Stromal cell of bone marrow (primary cell): ENCODE data around the gene SUPT16H.
A peak's percentile ranks its signal among the peaks of the same experiment; 100 is the strongest.
"Not testable (repeated sequence)": the region's sequence is repeated elsewhere in the genome, so short reads cannot be mapped to it uniquely, and the experiment has no call there.

ENCODE experiments used
- DNase-seq: peaks from one replicate; pipeline ENCODE4 v3.0.0-alpha.2; 2012; ENCODE audit warnings: low read depth

SUPT16H gene

DNA sequence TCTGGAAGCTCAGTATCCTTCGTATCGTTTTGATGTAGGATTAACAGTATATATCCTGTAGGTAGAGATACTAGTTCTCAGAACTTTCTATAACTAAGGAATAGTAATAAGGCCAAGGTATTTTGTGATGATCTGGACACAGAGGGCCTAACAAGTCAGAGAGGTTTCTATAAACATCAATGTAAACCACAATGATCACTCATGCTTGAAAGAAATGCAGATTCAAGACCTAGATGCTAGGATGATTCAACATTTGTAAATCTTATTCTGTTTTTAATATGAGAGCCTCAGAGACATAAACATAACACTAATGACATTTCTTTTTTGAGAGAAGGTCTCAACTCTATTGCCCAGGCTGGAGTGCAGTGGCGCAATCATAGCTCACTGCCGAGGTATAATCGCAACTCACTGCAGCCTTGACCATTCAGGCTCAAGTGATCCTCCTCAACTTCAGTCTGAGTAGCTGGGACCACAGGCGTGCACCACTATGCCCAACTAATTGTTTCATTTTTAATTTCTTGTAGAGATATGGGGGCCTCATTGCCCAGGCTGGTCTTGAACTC lies 16.2 kb downstream of the SUPT16H start:
- no peak for DNase-seq

DNA sequence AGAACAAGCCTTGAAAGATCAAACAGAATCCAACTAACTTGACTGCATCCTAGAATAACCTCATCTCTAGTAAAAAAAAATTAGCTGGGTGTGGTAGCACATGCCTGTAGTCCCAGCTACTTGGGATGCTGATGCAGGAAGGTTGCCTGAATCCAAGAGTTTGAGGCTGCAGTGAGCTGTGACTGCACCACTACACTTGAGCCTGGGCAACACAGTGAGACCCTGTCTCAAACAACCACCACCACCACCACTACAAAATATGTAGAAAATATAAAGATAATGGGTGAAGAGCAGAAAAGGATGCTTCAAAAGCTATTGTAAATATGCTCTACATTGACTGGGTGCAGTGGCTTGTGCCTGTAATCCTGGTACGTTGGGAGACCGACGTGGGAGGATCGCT lies 27.3 kb downstream of the SUPT16H start:
- no peak for DNase-seq

DNA sequence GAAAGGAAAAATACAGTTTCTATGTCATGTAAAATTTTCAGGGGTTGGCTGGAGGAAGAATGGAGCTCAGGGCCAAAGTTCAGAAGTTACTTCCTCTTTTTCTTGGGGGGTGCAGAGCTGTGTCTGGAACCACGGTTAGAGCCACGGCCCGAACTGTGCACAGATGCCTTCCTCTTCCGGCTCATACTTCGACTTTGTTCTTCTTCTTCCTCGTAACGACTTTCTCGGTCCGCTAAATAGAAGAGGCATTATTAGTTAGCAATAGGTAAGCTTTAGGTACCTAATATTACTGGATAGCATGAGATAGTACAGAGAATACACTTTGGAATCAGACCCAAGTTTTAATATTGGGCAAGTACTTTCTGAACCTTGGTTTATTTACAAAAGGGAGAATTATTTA lies 31.2 kb downstream of the SUPT16H start:
- no peak for DNase-seq

DNA sequence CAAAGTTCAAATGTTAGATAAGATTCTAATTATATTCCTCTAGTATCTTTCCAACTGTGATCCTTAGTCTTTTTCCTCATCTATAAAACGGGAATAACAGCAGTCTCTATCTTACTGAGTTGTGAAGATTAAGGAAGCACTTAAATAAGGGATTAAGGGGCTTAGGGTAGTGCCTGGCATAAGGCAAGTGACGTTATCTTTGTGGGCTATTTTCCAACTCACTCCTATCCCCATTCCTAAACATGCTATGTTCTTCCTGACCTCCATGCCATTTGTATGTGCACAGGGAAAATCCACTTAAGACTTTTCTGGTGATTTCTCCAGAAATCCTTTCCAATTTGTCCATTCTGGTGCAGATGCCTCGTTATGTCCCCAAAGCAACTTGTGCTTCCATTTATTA lies 33.3 kb downstream of the SUPT16H start:
- no peak for DNase-seq

DNA sequence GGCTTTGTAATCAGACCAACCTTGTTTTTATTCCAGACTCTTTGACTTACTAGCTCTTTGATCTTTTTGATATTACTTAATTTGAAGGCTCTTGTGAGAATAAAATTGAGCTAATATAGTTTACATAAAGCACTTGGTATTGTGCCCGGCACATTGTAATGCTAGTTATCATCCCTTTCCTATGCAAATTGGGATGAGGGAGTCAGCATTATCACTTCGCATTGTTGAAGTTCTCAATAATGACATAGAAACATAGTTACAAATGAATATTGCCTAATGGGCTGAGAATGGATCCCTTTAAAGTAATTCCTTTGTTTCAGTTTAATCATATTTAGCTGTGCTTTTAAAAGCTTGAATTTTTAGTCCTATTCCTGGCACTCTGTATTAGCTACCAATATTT lies 36.6 kb downstream of the SUPT16H start:
- no peak for DNase-seq

DNA sequence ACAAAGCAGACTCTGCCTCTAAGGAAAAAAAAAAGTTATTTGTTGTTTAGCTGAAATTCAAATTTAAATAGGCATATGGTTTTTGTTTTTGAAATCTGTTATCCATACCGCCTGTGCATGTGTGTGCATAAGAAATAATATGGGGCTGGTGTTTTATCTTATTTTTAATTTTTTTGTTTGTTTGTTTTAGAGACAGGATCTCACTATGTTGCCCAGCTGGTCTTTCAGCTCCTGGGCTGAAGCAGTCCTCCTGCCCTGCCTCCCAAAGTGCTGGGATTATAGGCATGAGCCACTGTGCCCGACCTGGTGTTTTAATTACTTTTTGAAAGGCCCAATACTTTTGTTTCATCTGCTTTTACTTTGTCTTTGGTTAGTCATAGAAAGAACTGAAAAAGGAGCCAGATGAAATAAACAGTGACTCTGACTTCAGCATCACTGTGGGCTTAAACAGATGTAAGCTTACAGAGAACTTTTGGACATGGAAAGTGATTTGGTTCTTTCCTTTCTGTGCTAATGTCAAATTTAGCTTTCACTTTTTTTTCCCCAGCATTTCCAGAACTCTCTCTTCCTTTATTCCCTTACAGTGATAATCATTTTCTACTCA lies 37.2 kb downstream of the SUPT16H start:
- DNase-seq, result peak; percentile 21

DNA sequence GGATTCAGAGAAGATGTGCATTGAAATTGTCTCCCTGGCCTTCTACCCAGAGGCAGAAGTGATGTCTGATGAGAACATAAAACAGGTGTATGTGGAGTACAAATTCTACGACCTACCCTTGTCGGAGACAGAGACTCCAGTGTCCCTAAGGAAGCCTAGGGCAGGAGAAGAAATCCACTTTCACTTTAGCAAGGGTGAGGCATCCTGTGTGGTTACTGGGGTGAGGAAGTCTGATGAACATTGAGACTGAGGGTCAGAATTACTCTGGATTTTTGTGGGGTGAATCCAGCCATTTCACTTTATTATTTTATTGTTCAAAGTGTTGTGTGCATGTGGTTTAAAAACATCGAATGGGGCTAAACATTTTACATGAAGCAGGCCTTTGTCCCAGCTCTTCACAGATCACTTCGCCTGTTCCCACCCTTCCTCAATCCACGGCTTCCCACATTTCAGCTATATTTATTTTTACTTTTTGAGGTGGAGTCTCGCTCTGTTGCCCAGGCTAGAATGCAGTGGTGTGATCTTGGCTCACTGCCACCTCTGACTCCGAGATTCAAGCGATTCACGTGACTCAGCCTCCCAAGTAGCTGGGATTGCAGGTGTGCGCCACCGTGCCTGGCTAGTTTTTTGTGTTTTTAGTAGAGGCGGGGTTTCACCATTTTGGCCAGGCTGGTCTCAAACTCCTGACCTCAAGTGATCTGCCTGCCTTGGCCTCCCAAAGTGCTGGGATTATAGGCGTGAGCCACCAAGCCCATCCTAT lies 40.6 kb downstream of the SUPT16H start:
- DNase-seq, result no peak

DNA sequence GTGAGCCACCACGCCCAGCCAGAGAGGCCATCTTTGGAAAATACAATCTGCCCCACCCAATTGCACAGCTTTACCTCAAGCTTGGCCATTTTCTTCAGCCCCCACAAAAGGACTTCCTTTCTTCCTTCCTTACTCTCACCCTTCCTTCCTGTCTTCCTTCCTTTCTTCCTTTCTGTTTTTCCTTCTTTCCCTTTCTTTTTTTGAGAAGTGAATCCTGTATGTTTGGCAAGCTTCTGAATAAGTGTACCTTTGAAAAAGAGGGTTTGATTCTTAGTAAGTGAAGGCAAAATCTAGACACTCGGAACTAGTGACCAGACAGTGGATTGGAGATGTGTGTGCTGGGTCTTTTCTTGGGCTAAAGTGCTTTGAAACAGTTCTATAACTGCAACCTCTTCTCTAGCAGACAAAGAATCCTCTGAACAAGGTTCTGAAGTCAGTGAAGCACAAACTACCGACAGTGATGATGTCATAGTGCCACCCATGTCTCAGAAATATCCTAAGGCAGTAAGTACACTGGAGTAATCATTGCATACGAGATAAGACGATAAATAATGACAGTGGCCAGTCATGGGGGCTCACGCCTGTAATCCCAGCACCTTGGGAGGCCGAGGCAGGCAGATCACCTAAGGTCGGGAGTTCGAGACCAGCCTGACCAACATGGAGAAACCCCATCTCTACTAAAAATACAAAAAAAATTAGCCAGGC lies 49.5 kb downstream of the SUPT16H start:
- DNase-seq, result no peak

DNA sequence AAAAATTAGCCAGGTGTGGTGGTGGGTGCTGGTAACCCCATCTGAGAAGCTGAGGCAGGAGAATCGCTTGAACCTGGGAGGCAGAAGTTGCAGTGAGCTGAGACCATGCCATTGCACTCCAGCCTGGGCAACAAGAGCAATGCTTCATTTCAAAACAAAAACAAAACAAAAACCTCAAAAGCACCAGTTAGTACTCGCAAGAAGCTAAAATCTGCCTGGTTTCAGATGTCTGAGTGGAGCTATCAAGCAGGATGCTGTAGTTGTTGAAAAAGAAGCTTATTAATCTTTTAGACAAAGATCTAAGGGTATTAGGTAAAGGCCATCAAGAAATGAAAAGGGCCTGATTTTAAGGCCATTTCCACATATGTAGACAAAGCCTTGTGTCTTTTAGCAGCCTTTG lies 50.9 kb downstream of the SUPT16H start:
- no peak for DNase-seq

DNA sequence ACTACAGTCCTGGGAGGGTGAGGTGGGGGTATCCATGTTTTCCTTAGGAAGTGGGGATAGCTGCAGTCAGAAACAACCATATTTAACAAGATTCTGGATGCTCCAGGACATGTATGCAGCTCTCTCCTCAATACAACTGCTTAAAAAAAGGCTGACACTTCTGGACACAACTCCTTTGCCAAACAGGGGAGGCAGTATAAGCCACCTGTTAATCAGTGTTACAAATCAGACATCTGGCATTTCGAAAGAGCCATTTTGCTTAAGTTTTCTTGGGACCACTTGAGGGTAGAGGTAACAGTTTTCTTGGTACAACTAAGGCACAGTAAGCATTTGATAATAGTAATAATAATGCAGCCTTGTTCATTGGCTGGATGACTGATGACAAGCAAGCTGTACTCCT lies 56.8 kb downstream of the SUPT16H start:
- DNase-seq, result no peak

DNA sequence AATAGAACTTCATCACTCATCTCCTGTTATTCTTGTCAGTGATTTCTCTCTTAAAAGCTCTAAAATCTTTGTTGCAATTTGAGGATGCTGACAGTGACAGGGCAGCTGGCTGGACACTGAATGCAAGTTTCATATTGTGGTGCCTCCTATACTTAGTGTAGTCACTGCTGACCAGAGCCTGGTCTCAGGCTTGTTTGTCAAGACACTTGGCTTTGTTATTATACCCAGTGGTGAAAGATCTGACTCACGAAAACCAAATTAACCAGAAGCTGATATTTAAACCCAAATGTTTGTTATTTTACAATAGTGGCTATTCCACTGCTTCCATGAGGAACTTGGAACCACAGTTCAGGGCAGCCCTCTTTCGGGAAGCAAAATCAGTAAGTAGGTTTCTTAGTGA lies 61.1 kb downstream of the SUPT16H start:
- DNase-seq, result peak; percentile 13

DNA sequence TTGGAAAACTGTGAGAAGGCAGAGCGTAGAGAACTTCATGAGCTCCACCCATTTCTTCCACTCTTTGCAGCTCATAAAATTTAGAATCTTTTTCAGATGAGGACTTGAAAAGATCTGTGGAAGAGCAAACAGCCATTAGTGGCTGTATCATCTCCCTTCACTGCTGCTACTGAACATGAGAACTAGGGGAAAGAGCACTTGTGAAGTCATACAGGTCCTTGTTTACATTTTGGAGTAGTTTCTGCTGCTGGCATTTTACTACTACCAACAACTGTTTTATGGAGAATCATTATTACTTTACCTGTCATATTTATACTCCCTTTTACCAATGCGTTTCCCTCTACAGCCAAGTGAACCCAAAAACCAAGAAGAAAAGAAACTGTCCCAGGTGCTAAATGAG lies 62.9 kb downstream of the SUPT16H start:
- no peak for DNase-seq

DNA sequence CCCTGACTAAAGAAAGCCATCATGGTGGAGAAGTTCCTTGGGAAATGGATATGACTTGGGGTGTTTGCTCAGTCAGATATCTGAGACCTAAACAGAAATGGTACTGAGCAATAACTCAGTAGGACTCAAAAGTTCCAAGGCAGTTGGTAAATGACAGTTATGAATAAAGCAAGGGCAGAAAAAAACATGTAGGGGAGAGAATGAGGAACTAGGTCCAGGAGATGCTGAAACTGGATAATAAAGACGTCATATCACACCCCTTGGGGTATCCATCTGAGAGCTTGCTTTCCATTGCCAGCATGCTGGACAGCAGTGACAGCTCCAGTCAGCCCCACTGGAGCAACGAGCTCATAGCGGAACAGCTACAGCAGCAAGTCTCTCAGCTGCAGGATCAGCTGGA lies 66.4 kb downstream of the SUPT16H start:
- DNase-seq, result no peak

DNA sequence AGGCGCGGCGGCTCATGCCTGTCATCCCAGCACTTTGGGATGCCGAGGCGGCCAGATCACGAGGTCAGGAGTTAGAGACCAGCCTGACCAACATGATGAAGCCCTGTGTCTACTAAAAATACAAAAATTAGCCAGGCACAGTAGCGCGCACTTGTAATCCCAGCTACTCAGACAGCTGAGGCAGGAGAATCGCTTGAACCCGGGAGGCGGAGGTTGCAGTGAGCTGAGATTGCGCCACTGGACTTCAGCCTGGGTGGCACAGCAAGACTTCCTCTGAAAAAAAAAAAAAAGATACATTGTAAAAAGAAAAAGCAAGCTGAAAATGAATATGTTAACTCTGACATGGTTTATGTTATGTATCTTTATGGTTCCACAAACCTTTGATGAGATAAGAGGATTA lies 70.3 kb downstream of the SUPT16H start:
- no peak for DNase-seq

DNA sequence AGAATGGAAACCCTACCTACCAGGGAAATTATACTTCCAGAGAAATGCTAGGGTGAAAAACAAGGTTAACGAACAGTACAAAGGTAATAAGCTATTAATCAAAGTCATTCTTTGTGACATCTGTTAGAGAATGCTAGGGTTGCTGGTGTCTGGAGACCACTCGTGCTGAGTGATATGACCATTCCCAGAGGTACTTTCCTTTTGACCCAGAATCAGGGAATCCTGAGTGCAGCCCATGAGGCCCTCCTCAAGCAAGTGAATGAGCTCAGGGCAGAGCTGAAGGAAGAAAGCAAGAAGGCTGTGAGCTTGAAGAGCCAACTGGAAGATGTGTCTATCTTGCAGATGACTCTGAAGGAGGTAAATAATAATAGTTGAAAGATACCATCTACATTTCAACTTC lies 72.2 kb downstream of the SUPT16H start:
- DNase-seq, result no peak

DNA sequence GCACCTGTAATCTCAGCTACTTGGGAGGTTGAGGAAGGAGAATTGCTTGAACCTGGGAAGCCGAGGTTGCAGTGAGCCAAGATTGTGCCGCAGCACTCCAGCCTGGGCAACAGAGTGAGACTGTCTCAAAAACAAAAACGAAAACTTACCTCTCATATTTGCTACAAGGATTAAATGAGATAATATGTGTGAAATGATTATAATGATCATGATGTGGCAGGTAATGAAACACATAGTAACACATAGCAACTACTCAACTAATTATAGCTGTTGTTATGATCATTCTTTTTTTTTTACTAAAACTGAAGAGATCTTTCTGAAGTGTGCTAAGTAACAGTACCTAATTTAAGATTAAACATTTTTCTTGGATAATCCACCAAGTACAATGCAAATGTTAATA lies 73.9 kb downstream of the SUPT16H start:
- DNase-seq, result no peak

DNA sequence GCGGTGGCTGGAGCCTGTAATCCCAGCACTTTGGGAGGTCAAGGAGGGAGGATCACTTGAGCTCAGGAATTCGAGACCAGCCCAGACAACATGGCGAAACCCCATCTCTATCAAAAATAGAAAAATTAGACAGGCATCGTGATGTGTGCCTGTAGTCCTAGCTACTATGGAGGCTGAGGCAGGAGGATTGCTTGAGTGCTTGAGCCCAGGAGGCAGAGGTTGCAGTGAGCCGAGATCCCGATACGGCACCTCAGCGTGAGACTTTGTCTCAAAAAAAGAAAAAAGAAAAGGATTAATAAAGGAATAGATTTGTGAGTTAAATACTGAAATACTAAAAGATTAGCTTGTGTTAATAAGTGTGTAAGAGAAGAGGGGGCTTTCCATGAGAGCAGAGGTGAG lies 74.6 kb downstream of the SUPT16H start:
- no peak for DNase-seq

DNA sequence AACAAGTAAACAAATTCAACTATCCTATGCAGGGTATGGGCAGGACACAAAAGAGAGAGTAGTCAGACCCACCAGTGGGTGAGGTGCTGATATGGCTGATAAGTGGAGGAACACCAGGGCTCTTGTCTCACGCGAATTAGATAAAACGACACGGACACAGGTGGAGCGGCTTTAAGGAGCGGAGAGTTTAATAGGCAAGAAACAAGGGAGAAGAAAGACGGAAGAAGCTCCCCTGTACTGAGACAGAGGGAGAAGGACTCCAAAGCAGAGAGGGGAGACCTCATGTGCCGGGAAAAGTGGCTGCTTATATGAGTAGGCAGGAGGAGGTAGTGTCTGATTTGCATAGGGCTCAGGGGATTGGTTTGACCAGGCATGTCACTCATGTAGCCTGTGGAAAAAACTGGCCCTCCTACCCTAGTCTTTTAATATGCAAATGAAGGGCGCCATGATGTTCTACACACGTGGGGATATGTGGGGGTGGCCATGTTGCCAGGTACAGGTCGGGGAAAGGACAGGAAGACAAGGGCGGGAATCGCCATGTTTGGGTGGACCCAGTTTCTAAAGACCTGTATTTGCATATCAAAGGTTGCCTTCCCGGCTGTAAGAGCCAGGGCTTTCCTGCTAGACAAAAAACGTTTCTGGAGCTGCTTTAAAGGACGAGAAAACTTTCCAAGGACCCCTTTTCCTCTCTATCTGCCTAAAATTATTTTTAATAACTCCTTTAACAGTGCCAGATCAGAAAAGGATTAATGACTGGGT lies 75.2 kb downstream of the SUPT16H start:
- DNase-seq, result peak; percentile 9

DNA sequence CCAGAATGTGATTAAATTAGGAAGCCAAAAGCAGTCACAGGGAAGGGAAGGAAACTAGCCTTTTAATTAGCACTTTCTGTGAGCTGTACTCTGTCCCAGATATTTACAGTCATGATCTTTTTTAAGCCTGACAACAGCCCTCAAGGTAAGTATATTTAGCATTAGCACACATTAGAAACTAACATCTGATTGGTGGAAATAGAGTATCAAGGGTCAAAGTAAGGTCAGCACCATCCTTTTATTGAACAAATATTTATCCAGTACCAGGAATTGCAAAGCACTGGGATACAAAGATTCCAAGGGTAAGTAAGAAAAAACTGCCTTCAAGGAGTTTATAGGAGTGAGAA lies 75.7 kb downstream of the SUPT16H start:
- DNase-seq, result no peak

DNA sequence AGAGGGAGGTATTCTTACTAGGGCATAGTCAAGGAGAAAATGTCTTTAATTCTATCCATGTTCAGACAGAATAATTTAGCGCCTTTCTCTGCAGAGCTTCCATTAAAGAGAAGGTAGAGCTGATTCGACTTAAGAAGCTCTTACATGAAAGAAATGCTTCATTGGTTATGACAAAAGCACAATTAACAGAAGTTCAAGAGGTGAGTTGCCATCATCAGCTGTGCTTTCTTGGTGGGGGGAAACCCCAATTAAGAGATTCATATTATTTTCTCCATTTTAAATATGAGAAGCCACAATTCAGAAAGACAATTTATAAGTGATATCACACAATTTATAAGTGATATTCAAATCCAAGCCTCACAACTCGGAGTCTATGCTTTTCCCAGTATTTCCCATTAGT lies 76.2 kb downstream of the SUPT16H start:
- DNase-seq, result no peak

DNA sequence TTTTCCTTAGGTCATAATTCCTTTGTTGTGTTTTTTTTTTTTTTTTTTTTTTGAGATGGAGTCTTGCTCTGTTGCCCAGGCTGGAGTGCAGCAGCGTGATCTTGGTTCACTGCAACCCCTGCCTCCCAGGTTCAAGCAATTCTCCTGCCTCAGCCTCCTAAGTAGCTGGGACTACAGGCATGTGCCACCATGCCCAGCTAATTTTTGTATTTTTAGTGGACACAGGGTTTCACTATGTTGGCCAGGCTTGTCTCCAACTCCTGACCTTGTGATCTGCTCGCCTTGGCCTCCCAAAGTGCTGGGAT lies 81.0 kb downstream of the SUPT16H start:
- not testable (repeated sequence) for DNase-seq

DNA sequence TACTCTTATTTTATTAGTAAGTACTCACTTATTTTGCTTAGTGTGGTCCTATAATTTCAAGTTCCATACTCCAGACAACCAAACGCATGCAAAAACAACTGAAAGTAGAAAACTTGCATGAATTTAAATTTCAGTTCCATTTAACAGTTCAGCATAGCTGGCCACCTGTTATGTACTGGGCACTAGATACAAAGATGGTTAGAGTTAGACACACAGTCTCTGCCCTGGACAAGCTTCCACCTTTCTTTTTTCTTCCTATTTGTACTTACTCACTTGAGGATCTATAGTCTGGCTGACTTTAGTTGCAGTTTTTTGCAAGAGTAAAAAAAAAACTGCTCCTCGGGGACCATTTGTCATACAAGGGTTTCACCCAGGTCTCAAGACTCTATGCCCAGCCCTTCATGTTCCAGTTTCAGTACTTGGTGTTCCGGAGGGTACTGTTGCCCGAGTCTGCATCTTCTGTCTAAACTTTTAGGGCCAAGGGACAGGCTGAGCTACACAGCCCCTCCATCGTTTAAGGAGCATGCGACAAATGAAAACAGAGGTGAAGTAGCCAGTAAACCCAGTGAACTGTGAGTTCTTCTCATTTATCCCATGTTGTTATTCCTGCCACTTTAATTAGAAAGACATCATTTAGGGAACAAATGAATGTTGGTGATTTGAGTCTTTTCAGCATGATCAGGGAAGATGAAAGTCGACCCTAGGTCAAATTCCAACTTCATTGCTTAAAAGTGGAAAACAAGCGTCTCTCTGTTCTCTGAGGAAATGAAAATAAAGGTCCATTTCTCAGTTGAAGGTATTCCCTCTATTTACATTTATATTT lies 81.6 kb downstream of the SUPT16H start:
- no peak for DNase-seq
